ENCODE data around the gene SCAF8.
"Not testable (repeated sequence)": the region's sequence is repeated elsewhere in the genome, so short reads cannot be mapped to it uniquely, and the experiment has no call there.

Gene SCAF8

DNA sequence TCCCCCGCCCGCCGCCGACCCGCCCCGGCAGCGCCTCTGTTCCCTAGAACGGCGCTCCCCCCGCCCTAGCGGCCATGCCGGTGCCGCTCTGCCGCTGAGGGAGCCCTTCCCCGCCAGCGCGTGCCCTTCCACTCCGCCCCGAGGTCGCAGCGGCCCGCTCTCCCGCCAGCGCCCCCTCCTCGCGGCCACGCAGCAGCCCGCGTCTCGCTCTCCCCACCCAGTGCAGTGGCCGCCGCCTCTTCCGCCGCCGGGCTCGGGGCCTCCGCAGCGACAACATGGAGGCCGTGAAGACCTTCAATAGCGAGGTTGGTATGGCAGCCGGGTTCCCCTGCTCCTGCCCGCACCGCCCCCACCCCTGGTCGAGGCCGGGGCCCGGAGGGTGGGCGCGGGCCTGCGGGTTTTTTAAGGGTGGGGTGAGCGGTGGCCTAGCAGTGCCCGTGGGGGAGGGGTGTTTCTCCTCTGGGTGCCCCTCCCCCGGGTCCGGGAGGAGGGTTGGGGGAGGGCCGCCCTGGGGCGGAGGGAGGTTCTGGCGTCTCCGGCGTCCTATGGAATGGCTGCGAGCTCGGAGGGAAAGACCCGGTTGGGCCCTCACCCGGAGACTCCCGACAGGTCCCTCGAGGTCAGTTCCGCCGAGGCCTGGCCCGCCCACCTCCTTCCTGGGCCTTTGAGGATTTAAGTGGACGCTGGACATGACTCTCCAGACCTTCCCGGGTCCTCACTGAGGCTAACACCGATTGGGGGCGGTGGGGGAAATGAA lies 588 bp downstream of the SCAF8 start:
- TF ChIP-seq TAF1 (IDR thresholded peaks at IDR 0.05; ENCODE audit: low read depth, low read length) (peak; percentile 22; the same call in 1 of the 2 replicates), SPI1 (IDR thresholded peaks at IDR 0.05; ENCODE audit: low read depth, low read length) (0 out of 2 replicates have a peak, but pooled peaks have one; percentile 20), POLR2A (IDR thresholded peaks at IDR 0.05; ENCODE audit: low read depth, low read length) (no peak; the same call in none of the 2 replicates), POLR2AphosphoS5 (IDR thresholded peaks at IDR 0.05; ENCODE audit: low read depth, low read length) (no peak; the same call in 1 of the 2 replicates), PAX5 (IDR thresholded peaks at IDR 0.05; ENCODE audit: insufficient read depth, low read length, severe bottlenecking) (no peak), POU2F2 (IDR thresholded peaks at IDR 0.05; ENCODE audit: low read depth, low read length) (no peak)
- DNase-seq (ENCODE audit: insufficient read length, low spot score) (peak; percentile 85), FAIRE-seq (peak; percentile 85)

DNA sequence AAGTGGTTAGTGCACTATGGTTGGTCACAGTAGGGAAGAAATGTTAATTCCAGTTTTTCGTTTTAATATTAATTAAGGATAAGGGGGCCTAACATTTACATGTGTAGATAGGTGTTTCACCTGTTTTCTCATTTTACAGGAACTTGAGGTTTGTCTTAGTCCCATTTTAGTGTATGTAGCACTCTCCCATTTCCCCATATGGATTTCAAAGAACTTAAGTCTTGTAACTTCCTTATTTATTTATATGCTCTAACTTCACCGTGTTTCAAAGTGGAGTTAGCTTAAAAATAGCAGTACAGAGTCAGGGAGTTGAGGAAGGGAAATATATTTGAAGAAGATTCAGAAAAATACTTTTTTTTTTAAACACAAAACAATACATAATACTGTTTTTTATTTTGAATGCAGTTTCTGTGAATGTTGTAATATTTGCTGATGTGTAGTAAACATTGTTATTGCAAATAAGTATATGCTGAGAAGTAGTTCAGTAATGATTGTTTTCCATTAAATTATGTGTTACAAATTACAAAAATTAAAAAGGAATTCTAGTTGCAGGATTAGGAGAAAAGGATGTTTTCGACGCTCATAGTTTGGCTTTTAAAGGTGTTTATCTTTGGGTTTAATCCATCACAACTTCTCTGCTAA lies 3.5 kb downstream of the SCAF8 start:
- FAIRE-seq: no peak
- no peak for DNase-seq (ENCODE audit: insufficient read length, low spot score)
- TF ChIP-seq PAX5 (IDR thresholded peaks at IDR 0.05; ENCODE audit: insufficient read depth, low read length, severe bottlenecking): no peak
- TF ChIP-seq POU2F2 (IDR thresholded peaks at IDR 0.05; ENCODE audit: low read depth, low read length): no peak
- TF ChIP-seq POLR2A (IDR thresholded peaks at IDR 0.05; ENCODE audit: low read depth, low read length): no peak
- no peak for TF ChIP-seq POLR2AphosphoS5 (IDR thresholded peaks at IDR 0.05; ENCODE audit: low read depth, low read length)
- TF ChIP-seq TAF1 (IDR thresholded peaks at IDR 0.05; ENCODE audit: low read depth, low read length): no peak
- TF ChIP-seq SPI1 (IDR thresholded peaks at IDR 0.05; ENCODE audit: low read depth, low read length): no peak

- no peak for DNase-seq (ENCODE audit: insufficient read length, low spot score)
- no peak for FAIRE-seq
- TF ChIP-seq POLR2AphosphoS5 (IDR thresholded peaks at IDR 0.05; ENCODE audit: low read depth, low read length): no peak
- TF ChIP-seq PAX5 (IDR thresholded peaks at IDR 0.05; ENCODE audit: insufficient read depth, low read length, severe bottlenecking): no peak
- TF ChIP-seq POLR2A (IDR thresholded peaks at IDR 0.05; ENCODE audit: low read depth, low read length): no peak
- TF ChIP-seq POU2F2 (IDR thresholded peaks at IDR 0.05; ENCODE audit: low read depth, low read length): no peak
- TF ChIP-seq SPI1 (IDR thresholded peaks at IDR 0.05; ENCODE audit: low read depth, low read length): no peak
- TF ChIP-seq TAF1 (IDR thresholded peaks at IDR 0.05; ENCODE audit: low read depth, low read length): no peak
Measured at GRCh38 chr6:154737424-154737823, 4.2 kb downstream of the SCAF8 start.

DNA sequence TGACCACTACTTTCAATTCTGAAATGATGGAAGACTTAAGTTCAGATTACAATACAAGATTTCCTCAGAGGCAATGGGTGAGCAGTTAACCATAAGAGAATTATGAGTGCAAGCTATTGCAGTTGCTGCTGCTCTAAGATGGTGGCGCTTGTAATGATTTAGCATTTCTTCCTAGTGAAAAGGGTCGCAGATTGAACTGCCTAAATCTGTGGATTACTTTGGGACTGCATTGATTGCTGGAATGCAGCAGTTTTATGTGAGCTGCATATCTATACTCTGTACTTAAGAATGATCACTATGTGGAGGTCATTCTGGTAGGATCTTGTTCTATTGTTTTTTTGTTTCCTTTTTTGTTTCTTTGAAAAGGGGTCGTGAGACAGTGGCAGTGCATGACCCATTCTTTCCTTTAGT lies 5.3 kb downstream of the SCAF8 start:
- DNase-seq (ENCODE audit: insufficient read length, low spot score) (no peak), FAIRE-seq (no peak)
- TF ChIP-seq PAX5 (IDR thresholded peaks at IDR 0.05; ENCODE audit: insufficient read depth, low read length, severe bottlenecking) (no peak), SPI1 (IDR thresholded peaks at IDR 0.05; ENCODE audit: low read depth, low read length) (no peak), TAF1 (IDR thresholded peaks at IDR 0.05; ENCODE audit: low read depth, low read length) (no peak), POLR2A (IDR thresholded peaks at IDR 0.05; ENCODE audit: low read depth, low read length) (no peak), POLR2AphosphoS5 (IDR thresholded peaks at IDR 0.05; ENCODE audit: low read depth, low read length) (no peak), POU2F2 (IDR thresholded peaks at IDR 0.05; ENCODE audit: low read depth, low read length) (no peak)

DNA sequence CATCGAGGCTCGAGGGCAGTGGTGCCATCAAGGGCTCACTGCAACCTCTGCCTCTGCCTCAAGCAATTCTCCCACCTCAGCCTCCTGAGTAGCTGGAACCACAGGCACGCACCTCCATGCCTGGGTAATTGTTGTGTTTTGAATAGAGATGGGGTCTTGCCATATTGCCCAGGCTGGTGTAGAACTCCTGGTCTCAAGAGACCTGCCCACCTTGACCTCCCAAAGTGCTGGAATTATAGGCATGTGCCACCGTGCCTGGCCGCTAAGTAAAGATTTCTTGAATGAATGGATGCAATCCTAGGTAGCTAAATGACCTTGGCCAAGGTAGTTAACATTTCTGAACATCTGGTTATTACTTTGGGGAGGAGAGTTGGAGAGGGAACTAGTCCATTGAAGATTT lies 7.4 kb downstream of the SCAF8 start:
- peak; percentile 52 for FAIRE-seq
- DNase-seq (ENCODE audit: insufficient read length, low spot score): no peak
- TF ChIP-seq POU2F2 (IDR thresholded peaks at IDR 0.05; ENCODE audit: low read depth, low read length) (no peak), SPI1 (IDR thresholded peaks at IDR 0.05; ENCODE audit: low read depth, low read length) (no peak), POLR2A (IDR thresholded peaks at IDR 0.05; ENCODE audit: low read depth, low read length) (no peak), POLR2AphosphoS5 (IDR thresholded peaks at IDR 0.05; ENCODE audit: low read depth, low read length) (no peak), TAF1 (IDR thresholded peaks at IDR 0.05; ENCODE audit: low read depth, low read length) (no peak), PAX5 (IDR thresholded peaks at IDR 0.05; ENCODE audit: insufficient read depth, low read length, severe bottlenecking) (no peak)

- peak; percentile 50 for FAIRE-seq
- no peak for DNase-seq (ENCODE audit: insufficient read length, low spot score)
- no peak for TF ChIP-seq POLR2A (IDR thresholded peaks at IDR 0.05; ENCODE audit: low read depth, low read length)
- TF ChIP-seq POU2F2 (IDR thresholded peaks at IDR 0.05; ENCODE audit: low read depth, low read length): no peak
- no peak for TF ChIP-seq SPI1 (IDR thresholded peaks at IDR 0.05; ENCODE audit: low read depth, low read length)
- no peak for TF ChIP-seq PAX5 (IDR thresholded peaks at IDR 0.05; ENCODE audit: insufficient read depth, low read length, severe bottlenecking)
Measured at GRCh38 chr6:154742891-154743290, 9.7 kb downstream of the SCAF8 start.

DNA sequence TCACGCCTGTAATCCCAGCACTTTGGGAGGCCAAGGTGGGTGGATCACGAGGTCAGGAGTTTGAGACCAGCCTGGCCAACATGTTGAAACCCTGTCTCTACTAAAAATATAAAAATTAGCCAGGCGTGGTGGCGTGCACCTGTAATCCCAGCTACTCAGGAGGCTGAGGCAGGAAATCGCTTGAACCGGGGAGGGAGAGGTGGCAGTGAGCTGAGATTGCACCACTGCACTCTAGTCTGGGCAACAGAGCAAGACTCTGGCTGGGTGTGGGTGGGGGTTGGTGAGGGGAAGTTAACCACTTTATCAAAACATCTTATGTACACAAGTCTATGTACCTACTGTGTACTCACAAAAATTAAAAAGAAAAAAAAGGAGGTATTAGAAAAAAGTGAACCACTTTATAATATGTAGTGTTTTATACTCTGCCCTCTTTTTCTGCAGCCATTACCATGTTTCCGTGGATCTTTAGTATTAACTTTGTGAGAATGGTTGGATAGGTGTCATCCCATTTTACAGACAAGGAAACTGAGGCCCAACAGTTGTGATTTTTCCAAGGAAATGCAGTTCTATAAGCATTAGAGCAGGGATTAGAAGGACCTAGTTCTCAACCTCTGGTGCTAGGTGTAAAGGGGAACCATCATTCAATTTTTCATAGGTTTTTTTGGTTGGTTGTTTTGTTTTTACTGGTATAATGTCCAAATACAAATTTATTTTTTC lies 11.0 kb downstream of the SCAF8 start:
- DNase-seq (ENCODE audit: insufficient read length, low spot score); FAIRE-seq: not testable (repeated sequence)

- TF ChIP-seq POU2F2 (IDR thresholded peaks at IDR 0.05; ENCODE audit: low read depth, low read length): no peak
- no peak for TF ChIP-seq TAF1 (IDR thresholded peaks at IDR 0.05; ENCODE audit: low read depth, low read length)
- TF ChIP-seq POLR2AphosphoS5 (IDR thresholded peaks at IDR 0.05; ENCODE audit: low read depth, low read length): no peak
- no peak for TF ChIP-seq SPI1 (IDR thresholded peaks at IDR 0.05; ENCODE audit: low read depth, low read length)
- TF ChIP-seq PAX5 (IDR thresholded peaks at IDR 0.05; ENCODE audit: insufficient read depth, low read length, severe bottlenecking): no peak
- TF ChIP-seq POLR2A (IDR thresholded peaks at IDR 0.05; ENCODE audit: low read depth, low read length): no peak
- FAIRE-seq (no peak), DNase-seq (ENCODE audit: insufficient read length, low spot score) (no peak)
Measured at GRCh38 chr6:154745243-154745642, 12.0 kb downstream of the SCAF8 start.

DNA sequence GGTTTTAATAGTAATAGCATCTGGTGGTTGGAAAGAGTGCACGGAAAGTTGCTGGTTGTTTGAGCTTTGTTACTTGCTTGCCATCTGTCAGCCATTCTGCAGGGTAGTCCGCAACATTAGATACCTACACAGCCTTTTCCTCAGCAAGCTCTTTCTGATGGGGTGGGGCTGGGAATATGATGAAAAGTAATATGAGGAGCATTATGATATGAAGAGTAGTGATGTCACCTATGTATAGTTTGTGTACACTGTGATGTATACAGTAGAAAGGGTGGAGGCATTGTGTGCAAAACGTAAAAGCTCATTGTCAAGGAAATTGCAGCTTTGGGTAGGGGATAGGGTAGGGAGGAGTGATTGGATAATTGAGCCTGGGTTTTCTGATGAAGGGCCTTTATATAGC lies 16.1 kb downstream of the SCAF8 start:
- TF ChIP-seq POU2F2 (IDR thresholded peaks at IDR 0.05; ENCODE audit: low read depth, low read length) (no peak), SPI1 (IDR thresholded peaks at IDR 0.05; ENCODE audit: low read depth, low read length) (no peak)
- DNase-seq (ENCODE audit: insufficient read length, low spot score): no peak
- no peak for FAIRE-seq
